Posterior cingulate gyrus (tissue), 11 donors: ENCODE measurements around the gene HMGCLL1.

Experiments used
- DNase-seq, 10 donors: peaks; one replicate each; pipeline versions ENCODE4 v3.0.0 to v3.0.0-alpha.2; 2020 to 2021; ENCODE audit warnings: mixed read lengths in 3 of 10
- intact Hi-C: fragments of 100-400 bp; cut with DNase I; formaldehyde crosslinking; loops from one replicate; pipeline ENCODE4 v1.15.1; 2023

Gene HMGCLL1

GRCh38 chr6:55448451-55448850 lies 130.5 kb downstream of the HMGCLL1 start:
- DNase-seq, result no peak
- intact Hi-C loops, result loop anchor here (5.0 kb wide), 1 partner anchor 504 kb away; no protein-coding TSS in a partner anchor

- DNase-seq, result no peak
- intact Hi-C loops, result loop anchor here (5.0 kb wide), 1 partner anchor 504 kb away; no protein-coding TSS in a partner anchor
Observed at GRCh38 chr6:55447891-55448290, 131.1 kb downstream of the HMGCLL1 start.

- intact Hi-C loops, result loop anchor here (2.0 to 5.0 kb wide), 2 partner anchors 441 to 507 kb away; no protein-coding TSS in a partner anchor
- no peak for DNase-seq
Observed at GRCh38 chr6:55445648-55446204, 133.3 kb downstream of the HMGCLL1 start.

- intact Hi-C loops, result loop anchor here (2.0 kb wide), 1 partner anchor 443 kb away; no protein-coding TSS in a partner anchor
Observed at GRCh38 chr6:55443238-55444134, 135.5 kb downstream of the HMGCLL1 start.

GRCh38 chr6:55438203-55438602 lies 140.8 kb downstream of the HMGCLL1 start:
- no peak for DNase-seq
- intact Hi-C loops, result no loop called here

More at GRCh38 chr6:55443238-55444134, 135.5 kb downstream of the HMGCLL1 start:
- no peak for DNase-seq

- intact Hi-C loops, result no loop called here
- no peak for DNase-seq
Observed at GRCh38 chr6:55437141-55437540, 141.9 kb downstream of the HMGCLL1 start.

- intact Hi-C loops, result no loop called here
- no peak for DNase-seq
Observed at GRCh38 chr6:55433446-55434130, 145.4 kb downstream of the HMGCLL1 start.

GRCh38 chr6:55423933-55424332 lies 155.1 kb downstream of the HMGCLL1 start:
- intact Hi-C loops, result no loop called here

GRCh38 chr6:55410674-55411073 lies 168.3 kb downstream of the HMGCLL1 start:
- DNase-seq, result no peak
- intact Hi-C loops, result no loop called here

More at GRCh38 chr6:55423933-55424332, 155.1 kb downstream of the HMGCLL1 start:
- DNase-seq, result no peak

GRCh38 chr6:55405474-55406235 lies 173.3 kb downstream of the HMGCLL1 start:
- DNase-seq, result no peak
- intact Hi-C loops, result no loop called here

GRCh38 chr6:55399351-55399750 lies 179.6 kb downstream of the HMGCLL1 start:
- no peak for DNase-seq
- intact Hi-C loops, result no loop called here

- DNase-seq, result no peak
- intact Hi-C loops, result no loop called here
Observed at GRCh38 chr6:55397986-55398385, 181.0 kb downstream of the HMGCLL1 start.

GRCh38 chr6:55395871-55396270 lies 183.1 kb downstream of the HMGCLL1 start:
- intact Hi-C loops, result no loop called here
- no peak for DNase-seq

GRCh38 chr6:55388211-55388610 lies 190.8 kb downstream of the HMGCLL1 start:
- no peak for DNase-seq
- intact Hi-C loops, result no loop called here
